Activated T-helper 1 cell treated with anti-CD3 and anti-CD28 coated beads, Interleukin-2, amount 50 U/mL, for 16 hours (primary cell): Measurements from ENCODE around the gene MPLKIP.
A peak's percentile ranks its signal among the peaks of the same experiment; 100 is the strongest.
"Not testable (repeated sequence)": the region's sequence is repeated elsewhere in the genome, so short reads cannot be mapped to it uniquely, and the experiment has no call there.

ENCODE experiments used
- DNase-seq, 2 donors: peaks; one replicate each; pipeline ENCODE4 v3.0.0-alpha.2; 2020; ENCODE audit warnings: low read depth in 1 of 2, low spot score in 1 of 2

Gene MPLKIP

GRCh38 chr7:40134428-40135316, at the start of gene MPLKIP, which contains the start of gene SUGCT:
Gene MPLKIP, minus strand, starts transcription at chr7:40134622. Its CDS starts 55 bp downstream, at chr7:40134567.
Gene SUGCT, plus strand, starts transcription at chr7:40135005.
- peak; percentile 73 to 81 for DNase-seq

GRCh38 chr7:40182452-40182851, 48.0 kb upstream of the MPLKIP start:
- DNase-seq, result no peak

- DNase-seq, result no peak
These were observed 42.6 kb upstream of the MPLKIP start for GRCh38 chr7:40177071-40177470.

- no peak for DNase-seq
These were observed 41.5 kb upstream of the MPLKIP start for GRCh38 chr7:40175725-40176510.

- DNase-seq, result not testable (repeated sequence)
These were observed 40.8 kb upstream of the MPLKIP start for GRCh38 chr7:40175256-40175655.

- DNase-seq, result not testable (repeated sequence)
These were observed 38.7 kb upstream of the MPLKIP start for GRCh38 chr7:40173121-40173520.

- not testable (repeated sequence) for DNase-seq
These were observed 33.8 kb upstream of the MPLKIP start for GRCh38 chr7:40168266-40168665.

- DNase-seq, result no peak
These were observed 32.9 kb upstream of the MPLKIP start for GRCh38 chr7:40167291-40167690.

GRCh38 chr7:40165216-40165615, 30.8 kb upstream of the MPLKIP start:
- no peak for DNase-seq

GRCh38 chr7:40162516-40162915, 28.1 kb upstream of the MPLKIP start:
- DNase-seq, result no peak

GRCh38 chr7:40156988-40157387, 22.6 kb upstream of the MPLKIP start:
- no peak for DNase-seq

- DNase-seq, result no peak
These were observed 17.1 kb upstream of the MPLKIP start for GRCh38 chr7:40151504-40151903.

- DNase-seq, result no peak
These were observed 14.2 kb upstream of the MPLKIP start for GRCh38 chr7:40148671-40149070.

GRCh38 chr7:40148247-40148580, 13.8 kb upstream of the MPLKIP start:
- not testable (repeated sequence) for DNase-seq

GRCh38 chr7:40147371-40148246, 13.2 kb upstream of the MPLKIP start:
- DNase-seq, result no peak

GRCh38 chr7:40145596-40146130, 11.2 kb upstream of the MPLKIP start:
- not testable (repeated sequence) for DNase-seq

GRCh38 chr7:40141916-40142315, 7.5 kb upstream of the MPLKIP start:
- not testable (repeated sequence) for DNase-seq

- DNase-seq, result not testable (repeated sequence)
These were observed 5.5 kb upstream of the MPLKIP start for GRCh38 chr7:40139891-40140290.

GRCh38 chr7:40138973-40139372, 4.6 kb upstream of the MPLKIP start:
- DNase-seq, result no peak

- DNase-seq, result no peak
These were observed 3.1 kb upstream of the MPLKIP start for GRCh38 chr7:40137563-40137962.

- DNase-seq, result no peak
These were observed 842 bp upstream of the MPLKIP start for GRCh38 chr7:40135317-40135610.
